NOMO-1 treated with DMSO at 0.1 percent for 48 hours (cell line): Measurements from ENCODE around the gene RETNLB.

Experiments used
- DNase-seq: peaks from one replicate; lab custom pipeline; 2025; ENCODE audit not compliant: unreplicated experiment; lab: John Stamatoyannopoulos, UW

The RETNLB gene

GRCh38 chr3:108757404-108757982 is at the start of gene RETNLB:
TSS of gene RETNLB (minus strand) at chr3:108757410. CDS start at chr3:108757185, 225 bp downstream.
- DNase-seq: no peak

DNA sequence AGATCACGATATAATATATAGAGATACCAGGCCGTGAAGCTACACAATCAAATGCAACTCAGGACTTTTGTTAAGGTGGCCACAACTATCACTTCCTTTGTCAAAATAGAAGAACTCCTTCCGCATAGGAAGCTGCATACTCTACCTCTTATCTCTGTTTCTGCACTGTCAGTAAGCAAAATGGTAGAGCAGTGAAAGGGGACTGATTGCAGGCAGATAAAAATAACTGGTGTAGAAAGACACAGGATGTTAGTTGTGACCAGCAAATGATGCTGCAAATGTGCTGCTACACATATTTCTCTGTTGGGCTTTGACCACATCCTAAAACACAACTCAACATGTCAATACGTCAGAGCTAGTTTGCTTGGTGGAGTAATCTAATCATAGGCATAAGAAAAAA is 49.1 kb upstream of the RETNLB start:
- DNase-seq: no peak

GRCh38 chr3:108804966-108805365 is 47.8 kb upstream of the RETNLB start:
- DNase-seq: no peak

DNA sequence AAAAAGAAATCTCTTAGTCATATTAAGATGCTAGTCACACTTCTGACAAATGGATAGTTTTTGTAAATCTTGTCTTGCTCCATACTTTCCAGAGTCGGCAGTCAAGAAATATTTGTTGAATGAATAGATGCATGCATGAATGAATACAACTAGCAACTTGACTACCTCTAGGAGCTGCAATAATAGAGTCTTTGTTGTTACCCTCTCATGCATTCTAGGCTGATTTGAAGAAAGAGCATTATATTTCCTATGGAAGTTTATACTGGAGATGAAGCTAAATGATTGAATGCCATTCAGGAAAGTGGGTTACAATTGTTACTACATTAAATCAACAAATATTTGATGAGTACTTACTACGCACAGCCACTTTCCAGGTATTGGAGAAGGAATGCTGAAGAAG is 47.2 kb upstream of the RETNLB start:
- no peak for DNase-seq

DNA sequence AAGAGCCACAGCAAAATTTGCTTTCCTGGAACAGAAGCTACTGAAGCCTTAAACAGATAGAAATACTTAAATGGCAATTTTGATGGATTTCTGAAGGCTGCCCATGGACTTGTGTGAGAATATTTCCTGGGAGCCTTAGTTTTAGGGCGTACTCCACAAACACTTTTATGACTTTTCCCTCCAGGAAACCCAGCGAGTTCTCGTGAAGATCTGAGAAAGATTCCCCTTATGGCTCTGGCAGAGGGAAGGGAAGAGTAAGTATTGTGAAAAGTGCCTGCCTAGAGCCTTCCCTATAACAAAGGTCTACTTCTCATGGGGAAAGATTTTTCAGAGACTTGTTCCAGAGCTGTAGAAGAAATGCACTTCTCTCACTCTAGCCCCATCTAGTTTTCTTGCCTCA is 34.3 kb upstream of the RETNLB start:
- no peak for DNase-seq

DNA sequence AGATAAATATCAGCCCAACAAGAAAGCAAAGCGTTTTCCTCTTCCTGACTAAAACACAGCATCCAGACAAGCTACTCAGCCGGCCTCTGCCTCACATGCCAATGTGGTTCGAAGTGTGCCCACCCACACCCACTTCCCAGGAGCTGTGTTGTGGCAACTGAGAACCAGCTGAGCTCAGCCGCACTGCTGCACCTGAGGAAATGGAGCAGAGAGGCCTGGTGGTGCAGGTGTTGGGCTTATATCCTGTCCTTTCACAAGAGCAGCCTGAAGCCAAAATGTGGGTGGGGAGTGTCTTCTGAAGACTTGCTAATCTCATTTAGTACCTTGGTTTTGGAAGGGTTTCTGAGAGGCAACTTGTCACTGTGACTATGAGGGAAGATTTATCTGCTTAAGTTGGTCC is 23.0 kb upstream of the RETNLB start:
- DNase-seq: no peak

DNA sequence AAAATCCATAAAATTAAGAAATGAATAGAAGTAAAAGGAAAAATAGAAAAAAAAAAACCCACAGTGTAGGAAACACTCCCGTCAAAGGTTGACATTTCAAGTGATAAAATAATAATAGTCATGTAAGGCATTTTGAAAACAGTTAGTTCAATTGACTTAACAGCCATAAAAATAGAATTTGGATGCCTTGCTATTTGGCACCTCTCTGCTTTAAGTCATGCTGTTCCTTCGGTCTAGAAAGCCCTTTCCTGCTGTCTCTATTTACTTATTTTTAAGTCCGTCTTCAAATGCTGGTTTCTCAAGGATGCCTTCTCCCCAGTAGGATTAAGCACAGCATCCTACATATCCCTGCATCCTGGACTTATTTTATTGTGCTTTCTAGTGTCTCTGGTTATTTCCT is 22.3 kb upstream of the RETNLB start:
- no peak for DNase-seq

DNA sequence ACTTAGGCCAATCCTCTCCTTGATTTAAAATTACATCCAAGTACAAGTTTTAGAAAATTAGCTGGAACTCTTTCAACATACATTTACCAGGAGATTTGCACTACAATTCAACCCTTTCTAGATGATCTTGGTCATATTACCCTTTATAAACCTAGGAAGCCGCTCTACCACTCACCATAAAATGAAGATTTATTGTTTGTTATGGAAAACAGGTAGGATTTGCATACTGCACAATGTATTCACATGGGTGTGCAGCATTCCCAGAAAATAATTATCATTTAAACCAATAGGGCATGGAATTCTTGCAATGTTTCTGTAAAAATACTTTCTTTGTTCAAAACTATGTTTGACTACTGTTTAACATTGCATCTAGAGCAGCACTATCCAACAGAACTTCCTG is 18.4 kb upstream of the RETNLB start:
- DNase-seq: no peak

DNA sequence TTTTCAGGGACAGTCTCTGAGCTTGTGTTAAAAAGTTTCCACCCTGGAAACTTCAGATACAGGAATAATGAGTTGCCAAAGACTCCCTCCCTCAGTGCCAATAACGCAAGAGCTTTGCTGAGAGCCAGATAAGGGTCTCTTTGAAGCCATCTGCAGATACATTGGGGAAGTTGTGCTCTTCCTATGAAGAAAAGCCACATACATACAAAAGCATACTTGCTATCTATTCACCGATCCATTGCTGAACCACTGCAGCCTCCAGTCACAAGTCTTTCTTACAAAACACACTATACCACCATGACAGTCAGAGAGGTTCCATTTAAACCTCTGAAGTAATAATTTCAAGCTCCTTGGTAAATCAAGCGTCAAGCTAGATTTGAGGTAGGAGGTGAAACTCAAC is 10.0 kb upstream of the RETNLB start:
- DNase-seq: no peak

DNA sequence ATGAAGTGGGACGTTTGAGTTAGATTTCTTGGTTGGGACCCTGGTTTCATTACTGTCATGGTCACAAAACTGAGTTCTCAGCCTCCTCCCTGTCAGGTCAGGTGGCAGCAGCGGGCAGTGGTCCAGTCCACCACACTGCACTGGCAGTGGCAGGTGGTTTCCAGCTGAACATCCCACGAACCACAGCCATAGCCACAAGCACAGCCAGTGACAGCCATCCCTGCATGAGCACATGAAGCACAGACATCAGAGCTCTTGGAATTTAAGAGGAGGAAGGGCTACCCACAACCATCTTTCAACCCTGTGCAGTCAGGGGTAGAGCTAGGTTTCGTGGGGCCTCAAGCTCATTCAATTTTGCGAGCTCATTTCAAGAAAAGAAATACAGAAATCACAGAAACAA is 1.5 kb downstream of the RETNLB start:
- no peak for DNase-seq

DNA sequence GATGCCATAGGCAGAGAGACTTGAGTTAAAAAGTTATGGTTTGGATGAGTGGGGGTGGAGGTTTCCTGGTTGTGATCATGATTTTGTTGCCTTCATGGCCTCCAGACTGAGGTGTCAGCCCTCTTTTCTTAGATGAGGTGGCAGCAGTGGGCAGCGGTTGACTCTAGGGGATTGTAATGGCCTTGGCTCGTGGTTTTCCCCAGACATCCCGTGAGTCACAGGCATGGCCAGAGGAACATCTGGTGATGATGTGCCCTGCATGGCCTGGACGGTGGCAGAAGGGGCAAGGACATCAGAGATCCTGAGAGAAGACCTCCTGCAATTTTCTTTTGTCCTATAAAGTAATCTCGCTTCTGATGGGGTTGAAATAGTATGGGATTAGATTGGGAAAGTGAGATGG is 12.4 kb downstream of the RETNLB start:
- DNase-seq: no peak

DNA sequence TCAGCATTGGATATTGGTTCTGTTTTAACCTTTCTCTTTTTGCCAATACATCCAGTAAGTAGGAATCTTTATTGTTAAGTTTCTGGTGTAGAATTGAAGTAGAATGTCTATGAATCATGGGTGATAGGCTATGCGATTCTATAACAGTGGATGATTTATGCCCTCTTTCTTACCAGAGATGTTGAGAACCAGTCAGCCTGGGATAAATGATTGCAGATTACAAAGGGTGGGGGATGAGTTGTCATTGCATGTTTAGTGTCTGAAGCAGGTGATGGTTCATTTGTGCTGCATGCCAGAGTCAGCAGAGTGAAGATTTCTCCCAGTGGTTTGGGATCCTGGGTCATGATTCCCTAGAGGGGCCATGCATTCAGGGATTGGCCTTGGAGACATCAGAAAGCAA is 14.3 kb downstream of the RETNLB start:
- DNase-seq: no peak

- DNase-seq: no peak
These were observed 20.4 kb downstream of the RETNLB start for GRCh38 chr3:108736821-108737220.

- DNase-seq: no peak
These were observed 28.3 kb downstream of the RETNLB start for GRCh38 chr3:108728934-108729333.

DNA sequence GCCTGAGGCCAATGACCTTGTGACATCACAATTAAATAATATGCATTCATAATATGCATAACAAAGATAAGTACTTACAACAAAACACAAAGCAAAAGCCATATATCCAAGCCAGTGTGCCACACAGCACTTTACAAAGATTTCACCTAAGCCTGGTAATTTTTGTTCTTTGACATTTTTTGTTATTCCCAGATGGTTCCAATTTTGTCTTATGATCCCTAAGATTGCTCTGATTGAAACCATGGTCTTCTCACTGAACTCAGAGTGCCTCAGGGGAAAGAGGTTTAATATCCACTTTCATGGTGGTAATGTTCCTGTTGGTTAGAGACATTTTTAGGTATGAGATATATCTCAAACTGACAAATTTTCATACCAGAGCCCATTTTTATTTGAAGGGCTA is 29.1 kb downstream of the RETNLB start:
- DNase-seq: no peak

DNA sequence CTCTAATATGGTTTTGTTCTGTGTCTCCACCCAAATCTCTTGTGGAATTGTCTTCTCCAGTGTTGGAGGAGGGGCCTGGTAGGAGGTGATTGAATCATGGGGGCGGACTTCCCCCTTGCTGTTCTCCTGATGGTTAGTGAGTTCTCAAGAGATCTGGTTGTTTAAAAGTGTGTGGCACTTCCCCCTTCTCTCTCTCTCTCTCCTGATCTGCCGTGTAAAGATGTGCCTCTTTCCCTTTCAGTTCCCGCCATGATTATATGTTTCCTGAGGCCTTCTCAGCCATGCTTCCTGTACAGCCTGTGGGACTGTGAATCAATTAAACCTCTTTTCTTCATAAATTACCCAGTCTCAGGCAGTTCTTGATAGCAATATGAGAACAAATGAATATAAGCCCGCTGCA is 33.1 kb downstream of the RETNLB start:
- DNase-seq: no peak

DNA sequence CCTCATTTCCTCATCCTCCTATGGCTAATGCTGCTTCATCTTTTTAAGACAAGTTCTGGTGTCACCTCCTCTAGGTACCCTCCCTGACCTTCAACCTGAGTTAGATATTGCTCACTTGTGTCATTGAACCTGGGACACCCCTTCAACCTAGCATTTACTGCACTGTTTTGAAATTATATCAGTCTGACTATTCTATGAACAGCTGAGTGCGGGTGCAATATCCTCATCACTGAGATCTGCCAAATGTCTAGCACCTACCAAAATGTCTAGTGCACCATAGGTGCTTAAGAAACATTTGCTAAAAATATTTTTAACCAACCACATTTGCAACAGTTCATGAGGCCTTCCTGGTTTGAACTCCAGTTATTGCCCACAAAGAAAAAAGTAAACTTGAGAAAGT is 34.5 kb downstream of the RETNLB start:
- no peak for DNase-seq

- DNase-seq: no peak
These were observed 37.9 kb downstream of the RETNLB start for GRCh38 chr3:108719178-108719806.

DNA sequence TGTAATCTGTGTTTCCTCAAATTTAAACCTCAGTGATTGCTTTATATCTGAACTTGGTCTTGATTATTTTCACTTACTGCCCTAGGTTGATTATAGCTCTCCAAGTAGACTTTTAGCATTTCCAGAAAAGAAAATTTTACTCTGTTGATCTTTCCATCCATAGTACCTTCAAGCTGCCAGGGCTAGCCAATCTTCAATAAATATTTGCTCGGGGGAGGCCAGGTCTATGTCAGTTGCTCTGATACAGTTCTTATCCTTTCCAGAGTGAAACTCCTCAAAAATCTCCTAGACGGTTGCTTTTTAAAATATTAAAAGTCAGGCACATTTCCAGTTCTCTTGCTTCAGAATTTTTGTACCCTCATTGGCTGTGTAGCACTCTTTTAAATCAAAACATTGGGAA is 38.8 kb downstream of the RETNLB start:
- no peak for DNase-seq

GRCh38 chr3:108713816-108714215 is 43.4 kb downstream of the RETNLB start:
- DNase-seq: no peak

GRCh38 chr3:108713009-108713516 is 44.1 kb downstream of the RETNLB start:
- DNase-seq: no peak
